Measurements from ENCODE around the gene ACTN2.
"Not testable (repeated sequence)": the region's sequence is repeated elsewhere in the genome, so short reads cannot be mapped to it uniquely, and the experiment has no call there.

Gene ACTN2

GRCh38 chr1:236663934-236664333 is 22.4 kb upstream of the ACTN2 start:
- H3K27me3 ChIP-seq (ENCODE audit: insufficient read depth, low read length, poor library complexity, severe bottlenecking) = no peaks in the 10 kb centered on the region
- H3K9me3 ChIP-seq (ENCODE audit: insufficient read depth, low read depth, low read length) = no peaks in the 10 kb centered on the region
- no peak overlapping the region for H3K9ac ChIP-seq (ENCODE audit: low read depth, low read length, poor library complexity, severe bottlenecking)
- H3F3A ChIP-seq (ENCODE audit: low read depth) = no peaks in the 10 kb centered on the region
- H3K4me2 ChIP-seq (ENCODE audit: low read depth, low read length, poor library complexity, severe bottlenecking) = no peak overlapping the region
- H3K9me2 ChIP-seq (replicated peaks; ENCODE audit: low read depth, low read length) = no peaks in the 10 kb centered on the region
- H3K36me3 ChIP-seq (ENCODE audit: insufficient read depth, low read length) = no peaks in the 10 kb centered on the region
- no peaks in the 10 kb centered on the region for H3K79me2 ChIP-seq (ENCODE audit: insufficient read depth, low read length)
- no peak overlapping the region for H2AFZ ChIP-seq (ENCODE audit: low read length)
- no peak overlapping the region for H3K4me3 ChIP-seq (ENCODE audit: low read length, poor library complexity, severe bottlenecking)
- no peak for TF ChIP-seq EZH2phosphoT487 (IDR thresholded peaks at IDR 0.05; ENCODE audit: borderline replicate concordance)
- TF ChIP-seq CTCF (conservative IDR thresholded peaks at IDR 0.05; ENCODE audit: low read length) = no peak
- H3K4me1 ChIP-seq (ENCODE audit: insufficient read depth, low read length, poor library complexity, severe bottlenecking) = no peaks in the 10 kb centered on the region
- H4K20me1 ChIP-seq (ENCODE audit: insufficient read depth, low read length, poor library complexity, severe bottlenecking) = no peaks in the 10 kb centered on the region

- H3K27me3 ChIP-seq (ENCODE audit: insufficient read depth, low read length, poor library complexity, severe bottlenecking); H3K9me3 ChIP-seq (ENCODE audit: insufficient read depth, low read depth, low read length); H3F3A ChIP-seq (ENCODE audit: low read depth); H3K4me3 ChIP-seq (ENCODE audit: low read length, poor library complexity, severe bottlenecking); H4K20me1 ChIP-seq (ENCODE audit: insufficient read depth, low read length, poor library complexity, severe bottlenecking); H3K79me2 ChIP-seq (ENCODE audit: insufficient read depth, low read length); H3K36me3 ChIP-seq (ENCODE audit: insufficient read depth, low read length); H3K9me2 ChIP-seq (replicated peaks; ENCODE audit: low read depth, low read length); H3K9ac ChIP-seq (ENCODE audit: low read depth, low read length, poor library complexity, severe bottlenecking); H3K4me1 ChIP-seq (ENCODE audit: insufficient read depth, low read length, poor library complexity, severe bottlenecking); H3K4me2 ChIP-seq (ENCODE audit: low read depth, low read length, poor library complexity, severe bottlenecking); H2AFZ ChIP-seq (ENCODE audit: low read length): not testable (repeated sequence)
These were observed 17.4 kb upstream of the ACTN2 start for GRCh38 chr1:236668909-236669308.

GRCh38 chr1:236670060-236670459 is 16.2 kb upstream of the ACTN2 start:
- H3K9me3 ChIP-seq (ENCODE audit: insufficient read depth, low read depth, low read length) = no peaks in the 10 kb centered on the region
- no peaks in the 10 kb centered on the region for H3K79me2 ChIP-seq (ENCODE audit: insufficient read depth, low read length)
- H3K4me1 ChIP-seq (ENCODE audit: insufficient read depth, low read length, poor library complexity, severe bottlenecking) = no peaks in the 10 kb centered on the region
- no peak overlapping the region for H3K9ac ChIP-seq (ENCODE audit: low read depth, low read length, poor library complexity, severe bottlenecking)
- no peak overlapping the region for H3K4me2 ChIP-seq (ENCODE audit: low read depth, low read length, poor library complexity, severe bottlenecking)
- no peaks in the 10 kb centered on the region for H3K9me2 ChIP-seq (replicated peaks; ENCODE audit: low read depth, low read length)
- no peaks in the 10 kb centered on the region for H3F3A ChIP-seq (ENCODE audit: low read depth)
- no peak overlapping the region for H3K4me3 ChIP-seq (ENCODE audit: low read length, poor library complexity, severe bottlenecking)
- H3K36me3 ChIP-seq (ENCODE audit: insufficient read depth, low read length) = no peaks in the 10 kb centered on the region
- no peak overlapping the region for H2AFZ ChIP-seq (ENCODE audit: low read length)
- no peaks in the 10 kb centered on the region for H3K27me3 ChIP-seq (ENCODE audit: insufficient read depth, low read length, poor library complexity, severe bottlenecking)
- no peak for TF ChIP-seq EZH2phosphoT487 (IDR thresholded peaks at IDR 0.05; ENCODE audit: borderline replicate concordance)
- no peak for TF ChIP-seq CTCF (conservative IDR thresholded peaks at IDR 0.05; ENCODE audit: low read length)
- H4K20me1 ChIP-seq (ENCODE audit: insufficient read depth, low read length, poor library complexity, severe bottlenecking) = no peaks in the 10 kb centered on the region

GRCh38 chr1:236673289-236673919 is 12.9 kb upstream of the ACTN2 start:
- H3K27me3 ChIP-seq (ENCODE audit: insufficient read depth, low read length, poor library complexity, severe bottlenecking) = no peaks in the 10 kb centered on the region
- H3F3A ChIP-seq (ENCODE audit: low read depth) = no peaks in the 10 kb centered on the region
- no peaks in the 10 kb centered on the region for H3K9me3 ChIP-seq (ENCODE audit: insufficient read depth, low read depth, low read length)
- TF ChIP-seq CTCF (conservative IDR thresholded peaks at IDR 0.05; ENCODE audit: low read length) = no peak
- TF ChIP-seq EZH2phosphoT487 (IDR thresholded peaks at IDR 0.05; ENCODE audit: borderline replicate concordance) = no peak
- no peaks in the 10 kb centered on the region for H4K20me1 ChIP-seq (ENCODE audit: insufficient read depth, low read length, poor library complexity, severe bottlenecking)
- no peak overlapping the region for H3K9ac ChIP-seq (ENCODE audit: low read depth, low read length, poor library complexity, severe bottlenecking)
- H3K36me3 ChIP-seq (ENCODE audit: insufficient read depth, low read length) = no peaks in the 10 kb centered on the region
- no peaks in the 10 kb centered on the region for H3K9me2 ChIP-seq (replicated peaks; ENCODE audit: low read depth, low read length)
- H3K4me1 ChIP-seq (ENCODE audit: insufficient read depth, low read length, poor library complexity, severe bottlenecking) = no peaks in the 10 kb centered on the region
- no peak overlapping the region for H2AFZ ChIP-seq (ENCODE audit: low read length)
- no peak overlapping the region for H3K4me3 ChIP-seq (ENCODE audit: low read length, poor library complexity, severe bottlenecking)
- no peaks in the 10 kb centered on the region for H3K79me2 ChIP-seq (ENCODE audit: insufficient read depth, low read length)
- no peak overlapping the region for H3K4me2 ChIP-seq (ENCODE audit: low read depth, low read length, poor library complexity, severe bottlenecking)

All from Loucy (cell line).